ENCODE data around the gene UVRAG. TPM values are rescaled to one million over a fixed set of nuclear protein-coding genes. Genes with fewer than 3 reads are reported as not detected.
A peak's percentile ranks its signal among the peaks of the same experiment; 100 is the strongest.

The UVRAG gene
- total and polyA plus RNA-seq, 2 of the 4 experiments (the other 2 are of a cell fraction): 5.6 to 10.9 TPM

GRCh38 chr11:75826461-75827230 is 11.6 kb downstream of the UVRAG start:
- Histone ChIP-seq H3K9me1 (ENCODE audit: insufficient read depth, low read length) (peaks cover 5% of the 10 kb centered on the region; the same call in 1 of the 2 replicates), H3K4ac (ENCODE audit: low read depth, low read length) (no peak overlapping the region), H2BK15ac (ENCODE audit: low read depth, low read length) (no peak overlapping the region), H3K9me3 (ENCODE audit: control insufficient read depth, insufficient read depth, low read length) (no peaks in the 10 kb centered on the region), H2BK5ac (ENCODE audit: low read depth, low read length, poor library complexity, severe bottlenecking) (peak overlapping the region; percentile 27), H4K20me1 (ENCODE audit: insufficient read depth, low read length) (no peaks in the 10 kb centered on the region; the same call in none of the 2 replicates), H4K8ac (ENCODE audit: low read depth in 2 of 2, low read length in 2 of 2) (peak overlapping the region in 1 of 2 experiments; percentile 59; a peak in 1 of 4 replicates), H3K23ac (ENCODE audit: low read depth, low read length) (no peak overlapping the region), H2AK5ac (ENCODE audit: low read depth, low read length) (no peak overlapping the region), H3K4me3 (ENCODE audit: insufficient read depth, low read depth, low read length) (no peak overlapping the region), H3K14ac (replicated peaks; ENCODE audit: low read depth, low read length) (no peak overlapping the region; the same call in 1 of the 2 replicates), H3K9ac (ENCODE audit: low read depth, low read length) (no peak overlapping the region), H4K91ac (ENCODE audit: insufficient read depth, low read depth, low read length) (no peak overlapping the region), H3K27ac (ENCODE audit: insufficient read depth, low read length) (no peak overlapping the region), H2BK120ac (ENCODE audit: low read depth, low read length) (peak overlapping the region; percentile 42; the same call in 1 of the 2 replicates), H3K36me3 (ENCODE audit: control insufficient read depth, insufficient read depth, low read length) (no peaks in the 10 kb centered on the region), H2BK20ac (ENCODE audit: low read depth, low read length) (no peak overlapping the region), H3K27me3 (ENCODE audit: control insufficient read depth, insufficient read depth, low read length) (no peaks in the 10 kb centered on the region), H3K56ac (ENCODE audit: extremely low read depth, insufficient read depth, low read length) (0 out of 2 replicates have a peak overlapping the region, but pooled peaks have one; percentile 12), H3K4me1 (ENCODE audit: control insufficient read depth, insufficient read depth, low read length) (peaks cover 6% of the 10 kb centered on the region), H4K5ac (ENCODE audit: low read depth, low read length) (peak overlapping the region; percentile 52; the same call in 1 of the 2 replicates), H2AK9ac (replicated peaks; ENCODE audit: low read depth, low read length, poor library complexity) (no peak overlapping the region), H2AFZ (replicated peaks; ENCODE audit: low read length, poor library complexity) (peak overlapping the region; percentile 24), H3K4me2 (ENCODE audit: low read depth, low read length) (peak overlapping the region; percentile 34; the same call in 1 of the 2 replicates), H3K79me1 (ENCODE audit: low read depth in 1 of 2, low read length in 2 of 2) (peaks cover 30 to 59% of the 10 kb centered on the region in 2 experiments), H3K18ac (ENCODE audit: low read depth, low read length) (peak overlapping the region; percentile 53; the same call in 1 of the 2 replicates)
- WGBS, 2 experiments (ENCODE audit: extremely low coverage in 2 of 2, insufficient read length in 1 of 2): no CpG with 5 or more reads among the region's 4 CpGs
- dilution Hi-C loops (cut with HindIII; ENCODE audit: low sequenced_read_pairs, unreplicated experiment) (no loop called here), in situ Hi-C loops (cut with MboI; ENCODE audit: low sequenced_read_pairs) (no loop called here), intact Hi-C loops (cut with micrococcal nuclease) (loop anchor here (2.0 kb wide), 1 partner anchor 14 kb away; no protein-coding TSS in a partner anchor)
- DNase-seq (peak; percentile 23), ATAC-seq (ENCODE audit: low read depth) (peak; percentile 21; the same call in 1 of the 2 replicates)
- TF ChIP-seq RFX5 (IDR thresholded peaks at IDR 0.05; ENCODE audit: low read depth, low read length) (no peak), USF2 (IDR thresholded peaks at IDR 0.05; ENCODE audit: low read depth, low read length) (no peak), CEBPB (IDR thresholded peaks at IDR 0.05; ENCODE audit: low read depth, low read length) (no peak), BHLHE40 (IDR thresholded peaks at IDR 0.05; ENCODE audit: low read depth, low read length) (no peak), CHD1 (IDR thresholded peaks at IDR 0.05; ENCODE audit: low read depth, low read length) (no peak), MAZ (IDR thresholded peaks at IDR 0.05; ENCODE audit: borderline replicate concordance, low read depth, low read length) (no peak)
- TF ChIP-seq, protein P1, sequence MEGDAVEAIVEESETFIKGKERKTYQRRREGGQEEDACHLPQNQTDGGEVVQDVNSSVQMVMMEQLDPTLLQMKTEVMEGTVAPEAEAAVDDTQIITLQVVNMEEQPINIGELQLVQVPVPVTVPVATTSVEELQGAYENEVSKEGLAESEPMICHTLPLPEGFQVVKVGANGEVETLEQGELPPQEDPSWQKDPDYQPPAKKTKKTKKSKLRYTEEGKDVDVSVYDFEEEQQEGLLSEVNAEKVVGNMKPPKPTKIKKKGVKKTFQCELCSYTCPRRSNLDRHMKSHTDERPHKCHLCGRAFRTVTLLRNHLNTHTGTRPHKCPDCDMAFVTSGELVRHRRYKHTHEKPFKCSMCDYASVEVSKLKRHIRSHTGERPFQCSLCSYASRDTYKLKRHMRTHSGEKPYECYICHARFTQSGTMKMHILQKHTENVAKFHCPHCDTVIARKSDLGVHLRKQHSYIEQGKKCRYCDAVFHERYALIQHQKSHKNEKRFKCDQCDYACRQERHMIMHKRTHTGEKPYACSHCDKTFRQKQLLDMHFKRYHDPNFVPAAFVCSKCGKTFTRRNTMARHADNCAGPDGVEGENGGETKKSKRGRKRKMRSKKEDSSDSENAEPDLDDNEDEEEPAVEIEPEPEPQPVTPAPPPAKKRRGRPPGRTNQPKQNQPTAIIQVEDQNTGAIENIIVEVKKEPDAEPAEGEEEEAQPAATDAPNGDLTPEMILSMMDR (conservative IDR thresholded peaks at IDR 0.05; ENCODE audit: low read depth, low read length): no peak
- POLR2A ChIA-PET (ENCODE audit: unreplicated experiment): interaction anchor here (0.6 kb wide), 1 partner anchor 1791 kb away, joined by 4 read pairs; no protein-coding TSS in a partner anchor
- BruUV-seq (replicated peaks): no TSS peak
- CTCF ChIA-PET: interaction anchor here (0.7 to 1.3 kb wide), 3 partner anchors 14 to 227 kb away, joined by 3 to 6 read pairs (median 3); no protein-coding TSS in a partner anchor

All from IMR-90 (cell line).